HG02852 (cell line): ENCODE data around the gene ACAA1.
A peak's percentile ranks its signal among the peaks of the same experiment; 100 is the strongest.

ENCODE experiments used
- ATAC-seq: cut with Tn5 transposase; IDR thresholded peaks from one replicate; pipeline ENCODE4 v1.9.1; 2021; ENCODE audit warnings: mild to moderate bottlenecking, moderate library complexity; ENCODE audit not compliant: unreplicated experiment

ACAA1 gene

DNA sequence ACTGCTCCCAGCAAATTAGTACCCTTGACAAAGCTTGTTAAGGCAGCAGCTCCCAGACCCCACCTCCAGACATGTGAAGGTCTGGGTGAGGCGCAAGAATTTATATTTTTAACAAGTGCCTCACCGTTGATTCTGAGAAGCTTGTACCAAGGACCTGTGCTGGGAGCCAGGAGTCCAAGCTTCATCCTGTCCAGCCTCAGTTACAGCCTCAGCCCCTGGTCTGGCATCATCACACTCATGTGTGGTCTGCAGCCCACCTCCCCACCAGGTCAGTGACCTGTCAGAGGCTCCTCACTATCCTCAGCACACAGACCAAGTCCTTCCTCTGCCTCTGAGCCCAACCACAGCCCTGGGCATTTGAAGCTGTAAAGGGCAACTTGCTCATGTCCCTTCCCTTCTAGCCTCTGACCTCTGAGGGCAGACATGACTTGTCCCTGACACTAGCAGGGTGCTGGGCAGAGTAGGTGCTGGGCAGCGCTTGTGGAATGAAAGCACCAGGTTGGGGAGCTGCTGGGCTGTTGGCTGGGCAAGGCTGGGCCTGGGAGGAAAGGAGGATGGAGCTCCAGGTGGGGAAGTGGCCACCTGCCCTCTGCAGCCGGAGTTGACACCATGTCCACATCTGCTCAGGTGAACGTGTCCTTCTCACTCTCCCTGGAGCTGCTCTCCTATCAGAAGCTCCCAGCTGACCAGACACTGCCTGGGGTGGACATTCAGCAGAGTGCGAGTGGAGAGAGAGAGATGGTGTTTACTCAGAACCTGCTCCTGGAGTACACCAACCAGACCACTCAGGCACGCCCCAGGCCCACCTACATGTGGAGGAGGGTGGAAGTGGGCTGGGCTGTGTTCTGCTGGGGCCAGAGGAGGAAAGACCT, 16.9 kb downstream of the ACAA1 start:
- ATAC-seq, result no peak

DNA sequence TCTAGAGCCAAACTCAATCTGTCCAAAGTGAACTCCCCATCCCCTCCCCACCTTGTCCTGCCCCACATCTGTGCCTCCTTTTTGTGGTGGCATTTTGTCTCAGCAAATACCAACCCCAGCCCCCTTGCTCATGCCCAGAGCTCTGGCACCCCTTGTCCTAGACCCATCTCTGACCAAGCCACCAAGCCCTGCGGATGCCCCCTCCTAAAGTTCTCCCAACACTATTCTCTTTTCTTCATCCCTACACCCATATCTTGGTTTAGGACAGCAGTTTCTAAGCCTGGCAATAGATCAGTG, 17.7 kb downstream of the ACAA1 start:
- ATAC-seq, result no peak

DNA sequence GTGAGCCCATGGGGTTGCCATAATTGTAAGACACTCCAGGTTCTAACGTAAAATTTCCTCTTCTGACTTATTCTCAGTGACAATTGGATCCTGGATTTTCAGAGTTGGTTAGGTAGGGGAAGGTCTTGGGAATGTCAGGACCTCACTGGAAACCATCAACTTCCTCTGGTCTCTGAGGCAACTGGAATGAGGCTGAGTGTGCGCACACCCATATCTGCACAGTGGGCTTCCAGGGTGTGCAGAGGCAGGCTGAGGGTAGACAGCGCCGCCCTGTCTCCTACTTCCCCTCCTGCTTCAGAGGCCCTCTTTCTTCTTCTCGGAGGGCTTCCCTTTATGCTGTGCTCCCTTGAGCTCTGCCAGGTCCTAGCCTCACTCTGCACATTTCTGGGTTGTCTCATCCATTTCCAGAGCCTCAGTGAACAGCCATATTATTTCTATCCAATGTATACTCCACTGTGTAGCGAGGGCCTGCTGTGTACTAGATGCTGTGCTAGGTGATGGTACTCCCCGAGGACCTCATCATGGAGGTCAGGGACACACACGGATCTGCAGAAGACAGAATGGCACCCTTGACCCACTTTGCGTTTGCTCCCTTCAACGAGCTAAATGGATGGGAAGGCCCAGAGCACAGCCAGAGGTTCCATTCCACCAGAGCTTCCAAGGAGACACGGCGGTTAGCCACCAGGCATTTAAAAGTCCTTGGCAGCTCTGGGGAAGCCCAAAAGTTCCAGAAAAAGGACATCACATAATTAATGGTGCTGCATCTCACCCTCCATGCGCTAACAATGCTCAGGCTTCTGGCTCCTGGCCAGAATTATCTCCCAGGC, 18.3 kb downstream of the ACAA1 start:
- ATAC-seq, result no peak

DNA sequence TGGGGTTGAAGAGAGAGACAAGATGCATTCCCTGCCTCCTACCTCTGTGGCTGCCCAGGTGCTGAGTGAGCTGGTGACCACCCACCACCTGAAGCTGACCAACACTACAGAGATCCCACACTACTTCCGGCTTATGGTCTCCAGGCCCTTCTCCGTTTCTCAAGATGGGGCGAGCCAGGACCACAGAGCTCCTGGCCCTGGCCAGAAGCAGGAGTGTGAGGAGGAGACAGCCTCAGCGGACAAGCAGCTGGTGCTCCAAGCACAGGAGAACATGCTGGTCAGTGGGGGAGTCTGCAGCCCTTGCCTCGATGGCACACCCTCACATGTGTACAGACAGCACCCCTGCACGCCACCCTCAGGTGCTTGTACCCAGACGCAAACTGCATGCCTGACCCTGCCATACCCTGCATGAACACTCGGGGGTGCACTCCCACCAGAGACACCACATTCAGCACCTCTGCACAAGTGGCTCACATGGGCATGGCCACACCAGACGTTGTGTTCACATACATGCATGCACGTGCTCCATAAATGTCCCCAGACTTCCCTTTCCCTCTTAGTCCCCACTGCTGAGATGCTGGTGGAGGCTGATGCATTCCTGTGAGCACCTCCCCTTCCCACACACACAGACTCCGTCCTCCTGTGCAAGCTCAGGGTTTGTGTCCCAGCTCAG, 19.0 kb downstream of the ACAA1 start:
- ATAC-seq, result peak; percentile 68

DNA sequence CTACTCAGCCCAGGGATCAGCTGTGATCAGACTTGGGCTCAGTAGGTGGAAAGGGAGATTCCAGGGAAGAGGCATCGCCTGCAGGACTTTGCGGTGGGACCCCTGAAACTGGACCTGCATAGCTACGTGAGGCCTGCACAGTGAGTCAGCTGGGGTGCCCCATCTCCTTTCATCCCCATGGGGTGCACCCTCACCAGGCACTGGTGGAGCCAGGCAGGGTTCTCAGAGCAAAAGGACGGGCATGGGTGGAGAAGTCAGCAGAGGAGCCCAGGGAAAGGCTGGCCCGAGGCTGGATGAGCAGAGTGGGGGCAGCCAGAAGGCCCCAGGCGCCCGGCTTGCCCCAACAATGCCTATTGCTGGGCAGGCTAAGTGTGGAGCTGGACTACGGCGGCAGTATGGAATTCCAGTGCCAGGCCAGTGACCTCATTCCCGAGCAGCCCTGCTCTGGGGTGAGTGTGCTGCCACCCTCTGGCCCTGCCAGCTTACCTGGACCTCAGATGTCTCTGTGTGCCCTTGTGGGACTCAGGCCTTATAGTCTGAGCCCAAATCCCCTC, 19.7 kb downstream of the ACAA1 start:
- ATAC-seq, result no peak

DNA sequence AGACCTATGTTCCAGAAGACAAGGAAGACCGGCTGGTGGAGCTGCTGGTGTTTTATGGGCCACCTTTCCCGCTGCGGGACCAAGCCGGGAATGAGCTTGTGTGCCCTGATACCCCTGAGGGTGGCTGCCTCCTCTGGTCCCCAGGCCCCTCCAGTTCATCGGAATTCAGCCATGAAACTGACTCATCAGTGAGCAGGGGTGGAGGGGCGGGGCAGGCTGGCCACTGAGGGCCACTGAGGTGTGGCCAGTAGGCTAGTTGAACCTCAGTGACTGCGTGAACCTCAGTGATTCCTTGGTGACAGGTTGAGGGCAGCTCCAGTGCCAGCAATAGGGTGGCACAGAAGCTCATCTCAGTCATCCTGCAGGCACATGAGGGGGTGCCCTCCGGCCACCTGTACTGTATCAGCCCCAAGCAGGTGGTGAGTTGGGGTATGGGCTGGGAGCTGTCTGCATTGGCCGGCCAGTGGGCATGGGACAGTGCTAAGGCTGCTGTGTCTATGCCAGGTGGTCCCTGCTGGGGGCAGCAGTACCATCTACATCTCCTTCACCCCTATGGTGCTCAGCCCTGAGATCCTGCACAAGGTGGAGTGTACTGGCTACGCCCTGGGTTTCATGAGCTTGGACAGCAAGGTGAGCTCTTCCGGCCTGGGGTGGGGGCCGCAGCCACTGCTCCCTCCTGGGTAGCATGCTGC, 20.3 kb downstream of the ACAA1 start:
- ATAC-seq, result no peak

DNA sequence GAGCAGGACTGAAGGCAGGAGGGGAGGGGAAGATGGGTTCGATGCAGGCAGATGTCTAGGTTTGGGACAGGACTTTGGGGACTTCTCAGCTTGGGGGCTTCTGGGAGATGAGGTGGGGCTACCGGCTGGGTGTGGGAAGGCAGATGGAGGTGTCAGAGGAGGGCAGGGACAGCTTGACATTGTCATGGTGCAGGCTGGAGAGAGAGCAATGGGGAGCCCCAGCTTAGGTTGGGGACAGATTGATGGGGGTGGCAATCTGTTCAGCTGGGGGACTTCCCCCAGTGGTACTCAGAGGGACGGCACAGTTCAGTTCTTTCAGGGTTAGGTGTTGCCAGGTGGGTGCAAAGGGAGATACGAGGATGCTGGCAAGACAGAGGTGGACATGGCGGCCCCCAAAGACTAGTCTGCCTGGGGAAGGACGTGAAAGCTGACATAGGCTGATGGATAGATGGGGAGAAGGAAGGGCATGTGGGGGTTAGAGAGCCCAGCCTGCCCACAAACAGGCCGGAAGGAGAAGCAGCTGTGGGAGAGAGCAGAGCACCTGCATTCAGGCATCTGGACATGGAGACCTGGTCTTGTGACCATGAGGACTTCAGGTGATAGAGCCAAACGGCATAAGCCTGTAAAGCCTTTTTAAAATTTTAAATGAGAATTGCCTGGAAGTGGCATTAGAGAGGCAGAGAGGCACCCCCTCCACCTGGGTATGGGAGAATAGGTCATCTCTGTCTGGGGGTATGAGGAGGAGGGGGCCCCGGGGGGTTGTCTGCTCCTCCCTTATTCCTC, 21.1 kb downstream of the ACAA1 start:
- ATAC-seq, result no peak

DNA sequence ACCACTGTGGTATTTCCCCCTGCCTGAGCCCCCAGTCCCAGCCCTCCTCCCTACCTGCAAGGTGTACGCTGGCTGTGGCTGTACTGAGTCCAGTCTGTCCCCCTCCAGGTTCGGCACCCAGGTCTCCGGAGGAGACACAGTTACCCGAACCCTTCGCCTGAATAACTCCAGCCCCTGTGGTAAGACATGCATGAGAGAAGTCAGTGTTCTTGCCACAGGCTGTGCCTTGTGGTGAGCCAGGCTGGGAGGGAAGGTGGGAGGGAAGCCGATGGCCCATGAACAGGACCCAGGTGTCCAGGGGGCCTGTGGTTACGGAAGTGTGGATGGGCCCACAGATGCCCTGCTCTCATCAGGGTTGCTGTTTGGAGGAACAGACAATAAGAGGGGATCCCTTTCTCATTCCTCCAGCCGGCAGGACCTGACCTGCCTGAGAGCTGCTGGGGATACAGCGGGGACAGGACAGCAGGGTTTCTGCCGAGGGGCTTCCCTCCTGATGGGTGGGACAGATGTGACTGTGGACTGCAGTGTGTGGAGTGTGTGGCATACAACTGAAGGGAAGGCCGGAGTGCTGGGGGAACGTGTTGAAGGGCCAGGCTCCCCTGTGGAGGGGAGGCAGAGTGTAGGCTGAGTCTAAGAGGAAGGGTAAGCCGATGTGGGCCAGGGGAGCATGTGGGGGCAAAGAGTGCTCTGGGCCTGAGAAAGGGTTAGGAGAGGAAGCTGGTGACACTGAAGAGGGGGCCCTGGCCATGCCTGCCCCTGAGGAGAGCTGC, 21.9 kb downstream of the ACAA1 start:
- no peak for ATAC-seq

DNA sequence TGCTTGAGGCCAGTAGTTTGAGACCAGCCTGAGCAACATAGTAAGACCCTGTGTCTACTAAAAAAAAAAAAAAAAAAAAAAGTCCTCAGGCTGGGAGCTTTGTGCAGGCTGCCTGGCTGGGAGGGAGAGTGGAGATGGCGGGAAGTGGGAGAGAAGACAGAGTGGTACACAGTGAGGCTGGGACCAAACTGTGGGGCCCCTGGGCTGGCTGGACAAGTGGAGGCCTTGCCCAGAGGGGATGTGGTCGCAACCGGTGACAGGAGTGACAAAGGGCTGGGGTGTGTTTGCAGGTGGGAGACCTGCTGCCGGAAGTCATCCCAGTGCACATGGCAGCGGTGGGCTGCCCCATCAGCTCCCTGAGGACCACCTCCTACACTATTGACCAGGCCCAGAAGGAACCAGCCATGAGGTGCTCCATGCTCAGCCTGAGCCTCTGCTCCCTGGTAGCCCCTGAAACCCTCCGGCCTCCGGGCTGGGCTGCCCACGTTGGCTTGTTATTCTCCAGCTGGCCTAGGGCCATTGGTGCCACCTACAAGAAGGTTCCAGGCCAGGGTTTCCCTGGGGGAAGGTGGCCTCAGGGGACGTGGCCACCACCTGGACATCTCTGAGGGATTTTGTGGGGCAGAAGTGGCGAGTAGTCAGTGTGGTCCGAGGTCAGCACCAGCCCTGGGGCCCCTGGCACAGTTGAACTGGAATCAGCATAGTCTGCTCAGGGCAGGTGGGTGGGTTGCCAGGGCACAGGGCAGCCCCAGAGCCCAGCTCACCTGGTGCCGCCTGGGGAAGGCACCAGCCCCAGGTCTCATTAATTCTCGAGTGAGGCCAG, 22.7 kb downstream of the ACAA1 start:
- no peak for ATAC-seq

DNA sequence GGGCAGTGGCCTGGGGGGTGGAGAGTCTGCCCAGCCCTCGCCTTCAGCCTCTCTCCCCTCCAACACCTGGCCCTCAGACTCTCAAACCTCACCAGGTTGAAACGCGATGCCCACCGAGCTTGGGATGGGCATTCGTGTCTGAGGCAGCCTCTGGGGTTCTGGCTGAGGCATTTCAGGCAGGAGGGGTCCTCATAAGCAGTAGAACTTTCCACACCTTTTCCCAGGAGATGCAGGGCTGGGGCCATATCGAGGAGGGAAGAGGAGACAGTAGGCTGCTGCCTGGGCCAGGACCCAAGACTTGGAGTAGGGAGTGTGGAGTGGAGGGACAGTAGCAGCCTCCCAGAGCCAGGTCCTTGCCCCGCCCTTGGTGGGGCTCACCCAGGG, 24.6 kb downstream of the ACAA1 start:
- no peak for ATAC-seq

DNA sequence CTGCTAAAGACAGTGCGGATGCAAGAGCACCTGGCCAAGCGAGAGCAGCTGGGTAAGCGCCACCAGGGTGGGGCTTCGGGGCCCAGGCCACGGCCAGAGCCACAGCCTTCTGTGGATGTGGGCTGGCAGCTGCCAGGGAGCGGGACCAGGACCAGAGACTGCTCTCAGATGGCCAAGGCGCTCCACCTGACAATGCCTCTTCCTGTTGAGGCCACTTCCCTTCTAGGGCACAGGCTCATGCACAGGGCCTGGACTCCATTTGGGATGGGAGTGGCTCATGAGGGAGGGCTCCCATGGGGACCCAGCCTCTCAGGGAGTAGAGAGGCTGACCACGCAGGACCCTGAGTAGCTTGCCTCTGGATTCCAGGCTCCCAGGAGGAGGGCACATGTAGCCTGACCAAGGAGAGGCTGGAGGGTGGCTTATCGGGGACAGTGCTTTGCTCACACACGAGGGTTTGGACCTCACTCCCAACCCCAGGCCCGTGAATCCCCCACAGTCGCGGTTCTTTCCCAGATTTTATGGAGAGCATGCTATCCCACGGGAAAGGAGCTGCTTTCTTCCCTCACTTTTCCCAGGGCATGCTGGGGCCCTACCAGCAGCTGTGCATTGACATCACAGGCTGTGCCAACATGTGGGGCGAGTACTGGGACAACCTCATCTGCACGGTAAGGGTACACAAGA, 25.1 kb downstream of the ACAA1 start:
- no peak for ATAC-seq

DNA sequence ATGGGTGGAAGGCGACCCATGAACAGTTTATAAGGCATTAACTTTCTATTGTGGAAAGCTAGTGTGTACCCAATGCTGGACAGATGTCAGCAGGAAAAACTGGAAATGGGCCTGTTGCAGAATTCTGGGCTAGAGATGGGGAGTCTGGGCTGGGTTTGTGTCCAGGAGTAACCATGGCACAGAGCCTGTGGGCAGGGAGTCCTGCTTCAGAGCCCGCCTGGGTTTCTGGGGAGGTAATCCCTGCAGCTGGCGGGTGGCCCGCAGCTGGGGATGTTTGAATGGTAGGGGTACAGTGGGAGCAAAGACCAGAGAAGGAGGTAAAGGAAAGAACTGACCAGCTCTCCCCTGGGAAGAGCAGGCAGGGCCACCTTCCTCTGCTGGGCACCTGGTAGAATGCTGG, 25.7 kb downstream of the ACAA1 start:
- no peak for ATAC-seq

DNA sequence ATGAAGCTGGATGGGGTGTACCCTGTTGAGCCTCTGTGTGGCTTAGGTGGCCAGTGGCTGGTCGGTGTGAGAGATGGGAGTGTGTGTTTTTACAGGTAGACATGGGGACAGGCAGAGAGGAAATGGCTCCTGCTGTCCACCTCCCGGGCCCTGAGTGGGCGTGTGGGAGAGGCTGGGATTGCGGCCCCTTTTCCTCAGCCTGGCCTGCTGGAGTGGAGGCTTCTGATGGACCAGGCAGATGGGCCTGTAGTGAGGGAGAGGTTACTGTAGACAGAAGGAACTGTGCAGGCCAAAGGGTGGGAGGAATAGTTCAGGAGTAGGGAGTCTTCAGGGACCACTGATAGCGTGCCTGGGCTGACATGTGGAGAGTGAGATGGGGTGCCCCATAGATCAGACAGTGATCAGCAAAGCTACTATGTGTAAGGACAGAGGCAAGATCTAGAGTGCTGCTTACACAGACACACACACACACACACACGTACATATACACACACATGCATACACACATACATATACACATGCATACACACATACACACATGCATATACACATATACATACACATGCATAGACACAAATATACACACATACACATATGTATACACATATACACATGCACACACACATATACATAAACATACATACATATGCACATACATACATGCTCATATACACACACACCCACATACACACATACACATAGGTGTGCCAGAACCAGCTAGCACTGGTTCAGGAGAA, 26.4 kb downstream of the ACAA1 start:
- no peak for ATAC-seq

DNA sequence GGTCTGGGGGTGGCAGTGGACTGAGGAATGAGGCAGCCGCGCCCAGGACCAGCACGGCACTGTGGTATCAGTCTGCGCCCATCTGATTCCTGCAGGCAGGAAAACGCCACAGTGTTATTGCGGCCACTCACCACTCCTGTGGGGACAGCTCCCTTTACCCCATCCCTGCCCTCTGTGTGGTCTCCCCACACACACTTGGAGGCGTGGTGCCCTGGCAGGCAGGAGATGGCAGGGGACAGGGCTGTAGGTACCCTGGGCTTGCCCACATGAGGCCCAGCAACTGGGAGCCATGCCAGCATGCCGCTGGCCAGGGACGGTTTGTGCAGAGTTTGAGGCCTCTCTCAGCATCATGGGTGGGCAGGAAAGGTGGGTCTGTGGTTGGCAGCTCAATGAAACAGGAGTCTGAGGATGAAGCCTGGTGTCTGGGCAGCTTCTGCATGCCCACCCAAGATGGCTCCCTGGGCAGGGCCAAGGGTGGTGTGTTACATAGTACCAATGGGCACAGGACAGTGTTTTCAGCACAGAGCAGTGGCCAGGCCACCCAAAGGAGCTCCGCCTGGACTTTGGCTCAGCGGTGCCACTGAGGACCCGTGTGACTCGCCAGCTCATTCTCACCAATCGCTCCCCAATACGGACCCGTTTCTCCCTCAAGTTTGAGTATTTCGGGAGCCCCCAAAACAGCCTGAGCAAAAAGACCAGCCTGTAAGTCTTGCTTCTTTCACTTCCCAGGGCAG, 27.2 kb downstream of the ACAA1 start:
- no peak for ATAC-seq

DNA sequence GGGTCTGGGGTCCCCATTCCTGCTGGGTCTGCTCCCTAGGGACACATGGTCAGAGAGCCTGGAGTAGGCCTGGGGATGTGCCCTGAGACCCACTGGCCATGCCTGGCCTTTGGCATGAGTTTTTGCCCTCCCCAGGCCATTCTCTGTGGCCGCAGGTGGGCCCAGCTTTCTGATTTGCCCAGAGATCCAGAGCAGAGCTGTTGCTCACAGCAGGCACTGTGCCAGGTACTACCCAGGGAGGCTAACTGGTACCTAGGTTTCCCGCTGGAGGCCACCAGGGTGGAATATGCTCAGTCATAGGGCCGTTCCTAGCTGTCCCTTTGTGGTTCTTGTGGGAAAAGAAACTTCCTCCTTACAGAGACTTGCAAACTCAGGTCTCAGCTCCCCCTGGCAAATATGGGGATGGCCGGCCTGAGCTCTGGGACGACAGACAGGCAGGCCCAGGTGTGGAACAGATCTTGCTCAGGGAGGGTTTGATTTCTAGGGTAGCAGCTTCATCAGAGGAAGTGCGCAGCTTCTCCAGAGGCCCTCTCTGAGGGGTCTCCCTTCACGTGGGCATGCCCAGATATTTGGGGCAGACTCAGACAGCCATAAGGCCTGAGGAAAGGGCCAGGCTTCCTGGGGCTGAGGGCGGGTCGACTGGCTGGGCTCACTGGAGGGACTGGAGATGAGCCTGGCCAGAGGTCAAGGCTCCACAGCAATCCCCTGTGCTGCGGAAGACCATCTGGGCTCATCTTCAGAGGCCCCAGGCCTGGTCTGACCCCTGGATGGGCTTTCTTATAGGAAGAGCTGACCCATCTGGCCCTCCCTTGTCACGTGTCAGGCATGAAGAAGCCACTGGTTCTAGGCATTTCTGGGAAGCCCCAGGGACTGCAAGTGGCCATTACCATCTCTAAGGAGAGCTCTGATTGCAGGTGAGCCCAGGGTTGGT, 28.0 kb downstream of the ACAA1 start:
- ATAC-seq, result no peak
